ENCODE data around the gene TRAPPC10.

DNA sequence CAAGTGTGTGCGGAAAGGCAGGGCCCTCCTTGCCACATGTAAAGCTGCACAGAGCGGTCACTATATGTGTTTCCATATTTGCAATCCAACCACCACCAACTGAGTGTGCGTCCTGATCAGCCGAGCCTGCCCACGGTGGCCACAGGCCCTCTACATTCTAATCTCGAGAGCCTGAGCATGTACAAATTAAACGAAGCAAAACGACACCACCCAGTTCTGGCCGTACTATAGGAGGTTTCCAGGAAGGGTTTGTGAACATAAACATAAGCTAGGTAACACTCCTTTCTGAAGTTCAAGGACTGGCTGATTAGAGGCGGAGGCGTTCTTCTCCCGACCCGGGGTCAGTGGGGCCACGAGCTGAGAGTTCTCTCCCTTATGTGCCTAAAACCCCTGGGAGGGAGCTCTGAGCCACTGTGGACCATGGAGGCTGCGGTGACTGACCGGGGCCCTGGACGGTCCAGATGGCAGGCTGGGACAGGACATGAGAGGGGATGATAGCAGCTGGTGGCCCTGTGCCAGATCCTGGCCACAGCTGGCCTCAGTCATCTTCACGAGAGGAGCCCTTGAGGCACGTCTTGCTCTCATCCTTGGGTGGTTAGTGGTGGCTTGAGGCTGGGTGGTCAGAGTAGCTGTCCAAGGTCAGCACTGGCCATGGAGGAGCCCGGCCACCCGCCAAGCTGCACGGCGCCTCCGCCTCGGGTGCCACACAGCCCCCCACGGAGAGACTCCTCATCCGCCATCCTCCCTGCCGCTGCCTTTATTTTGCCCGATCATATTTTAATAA is 39.1 kb upstream of the TRAPPC10 start:
- TF ChIP-seq POLR2A (IDR thresholded peaks at IDR 0.05) (no peak), POLR2AphosphoS5 (IDR thresholded peaks at IDR 0.05) (no peak)
- TF ChIP-seq, protein P1, sequence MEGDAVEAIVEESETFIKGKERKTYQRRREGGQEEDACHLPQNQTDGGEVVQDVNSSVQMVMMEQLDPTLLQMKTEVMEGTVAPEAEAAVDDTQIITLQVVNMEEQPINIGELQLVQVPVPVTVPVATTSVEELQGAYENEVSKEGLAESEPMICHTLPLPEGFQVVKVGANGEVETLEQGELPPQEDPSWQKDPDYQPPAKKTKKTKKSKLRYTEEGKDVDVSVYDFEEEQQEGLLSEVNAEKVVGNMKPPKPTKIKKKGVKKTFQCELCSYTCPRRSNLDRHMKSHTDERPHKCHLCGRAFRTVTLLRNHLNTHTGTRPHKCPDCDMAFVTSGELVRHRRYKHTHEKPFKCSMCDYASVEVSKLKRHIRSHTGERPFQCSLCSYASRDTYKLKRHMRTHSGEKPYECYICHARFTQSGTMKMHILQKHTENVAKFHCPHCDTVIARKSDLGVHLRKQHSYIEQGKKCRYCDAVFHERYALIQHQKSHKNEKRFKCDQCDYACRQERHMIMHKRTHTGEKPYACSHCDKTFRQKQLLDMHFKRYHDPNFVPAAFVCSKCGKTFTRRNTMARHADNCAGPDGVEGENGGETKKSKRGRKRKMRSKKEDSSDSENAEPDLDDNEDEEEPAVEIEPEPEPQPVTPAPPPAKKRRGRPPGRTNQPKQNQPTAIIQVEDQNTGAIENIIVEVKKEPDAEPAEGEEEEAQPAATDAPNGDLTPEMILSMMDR (IDR thresholded peaks at IDR 0.05): no peak
